ENCODE data around the gene ASTN2. TPM values are rescaled to one million over a fixed set of nuclear protein-coding genes. Genes with fewer than 3 reads are reported as not detected.

The ASTN2 gene
- total and polyA plus RNA-seq, 2 experiments from 2014 or later: 5.8 to 7.5 TPM

GRCh38 chr9:116656501-116656971 is 758.3 kb downstream of the ASTN2 start:
- in situ Hi-C loops (cut with MboI): no loop called here
- H3K4me2 ChIP-seq (ENCODE audit: unreplicated experiment): peak overlapping the region; percentile 11
- H3K9ac ChIP-seq: peak overlapping the region; percentile 46
- no peaks in the 10 kb centered on the region for H4K20me1 ChIP-seq (ENCODE audit: insufficient read depth)
- H2AFZ ChIP-seq: peak overlapping the region; percentile 77
- H3K9me2 ChIP-seq (ENCODE audit: insufficient read depth): no peaks in the 10 kb centered on the region
- peaks cover 39% of the 10 kb centered on the region for H3K4me1 ChIP-seq (ENCODE audit: insufficient read depth)
- peak; percentile 43 for DNase-seq
- H3F3A ChIP-seq (ENCODE audit: insufficient read depth): peaks cover 26% of the 10 kb centered on the region
- 15 to 16% methylated on average over 5 of the region's 5 CpGs for WGBS, 2 experiments (ENCODE audit: low coverage in 1 of 2, low lambda C conversion rate in 2 of 2, missing lambda C conversion rate in 2 of 2)
- no peaks in the 10 kb centered on the region for H3K9me3 ChIP-seq (ENCODE audit: low read depth)
- no peaks in the 10 kb centered on the region for H3K79me2 ChIP-seq (ENCODE audit: insufficient read depth)
- H3K27me3 ChIP-seq (replicated peaks; ENCODE audit: insufficient read depth): no peaks in the 10 kb centered on the region
- 0 out of 2 replicates have a peak overlapping the region, but pooled peaks have one; percentile 1 for H3K4me3 ChIP-seq
- no peak for TF ChIP-seq EZH2 (IDR thresholded peaks at IDR 0.05; ENCODE audit: insufficient read depth, poor library complexity, severe bottlenecking)
- no peak for TF ChIP-seq EZH2phosphoT487 (IDR thresholded peaks at IDR 0.05; ENCODE audit: insufficient read depth, low read depth)
- H3K27ac ChIP-seq: peak overlapping the region; percentile 59
- H3K36me3 ChIP-seq (ENCODE audit: low read depth): no peaks in the 10 kb centered on the region

DNA sequence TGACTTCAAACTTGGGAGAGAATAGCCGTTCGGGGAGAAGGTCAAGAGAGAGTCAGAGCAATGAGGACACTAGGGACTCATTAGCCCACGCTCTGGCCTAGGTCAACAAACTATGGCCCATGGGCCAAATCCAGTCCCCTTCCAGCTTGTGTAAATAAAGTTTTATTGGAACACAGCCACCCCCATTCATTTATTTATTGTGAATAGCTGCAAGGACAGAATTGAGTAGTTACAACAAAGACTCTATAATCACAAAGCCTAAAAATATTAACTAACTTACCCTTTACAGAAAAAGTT is 760.9 kb downstream of the ASTN2 start:
- Histone ChIP-seq H3F3A (ENCODE audit: insufficient read depth) (peaks cover 26% of the 10 kb centered on the region), H3K4me1 (ENCODE audit: insufficient read depth) (peaks cover 27% of the 10 kb centered on the region), H3K4me2 (ENCODE audit: unreplicated experiment) (no peak overlapping the region), H3K79me2 (ENCODE audit: insufficient read depth) (no peaks in the 10 kb centered on the region), H4K20me1 (ENCODE audit: insufficient read depth) (no peaks in the 10 kb centered on the region), H3K27ac (no peak overlapping the region), H3K4me3 (no peak overlapping the region), H3K27me3 (replicated peaks; ENCODE audit: insufficient read depth) (no peaks in the 10 kb centered on the region), H2AFZ (no peak overlapping the region; the same call in 1 of the 2 replicates), H3K9ac (no peak overlapping the region), H3K9me3 (ENCODE audit: low read depth) (no peaks in the 10 kb centered on the region), H3K36me3 (ENCODE audit: low read depth) (no peaks in the 10 kb centered on the region), H3K9me2 (ENCODE audit: insufficient read depth) (no peaks in the 10 kb centered on the region)
- in situ Hi-C loops (cut with MboI): no loop called here
- TF ChIP-seq EZH2 (IDR thresholded peaks at IDR 0.05; ENCODE audit: insufficient read depth, poor library complexity, severe bottlenecking) (no peak), EZH2phosphoT487 (IDR thresholded peaks at IDR 0.05; ENCODE audit: insufficient read depth, low read depth) (no peak)
- WGBS, 2 experiments (ENCODE audit: low coverage in 1 of 2, low lambda C conversion rate in 2 of 2, missing lambda C conversion rate in 2 of 2): 51 to 55% methylated on average over 3 of the region's 3 CpGs
- DNase-seq: no peak

- in situ Hi-C loops (cut with MboI): no loop called here
- no peak for DNase-seq
- H3K36me3 ChIP-seq (ENCODE audit: low read depth): no peaks in the 10 kb centered on the region
- peaks cover 26% of the 10 kb centered on the region for H3F3A ChIP-seq (ENCODE audit: insufficient read depth)
- H4K20me1 ChIP-seq (ENCODE audit: insufficient read depth): no peaks in the 10 kb centered on the region
- no peak overlapping the region; the same call in 1 of the 2 replicates for H2AFZ ChIP-seq
- no peaks in the 10 kb centered on the region for H3K9me2 ChIP-seq (ENCODE audit: insufficient read depth)
- TF ChIP-seq EZH2 (IDR thresholded peaks at IDR 0.05; ENCODE audit: insufficient read depth, poor library complexity, severe bottlenecking) (no peak), EZH2phosphoT487 (IDR thresholded peaks at IDR 0.05; ENCODE audit: insufficient read depth, low read depth) (no peak)
- H3K4me1 ChIP-seq (ENCODE audit: insufficient read depth): peaks cover 27% of the 10 kb centered on the region
- no peak overlapping the region for H3K4me2 ChIP-seq (ENCODE audit: unreplicated experiment)
- H3K9ac ChIP-seq: no peak overlapping the region
- no peaks in the 10 kb centered on the region for H3K9me3 ChIP-seq (ENCODE audit: low read depth)
- no peak overlapping the region for H3K4me3 ChIP-seq
- H3K27me3 ChIP-seq (replicated peaks; ENCODE audit: insufficient read depth): no peaks in the 10 kb centered on the region
- WGBS, 2 experiments (ENCODE audit: low coverage in 1 of 2, low lambda C conversion rate in 2 of 2, missing lambda C conversion rate in 2 of 2): 50 to 53% methylated on average over 7 of the region's 7 CpGs
- H3K79me2 ChIP-seq (ENCODE audit: insufficient read depth): no peaks in the 10 kb centered on the region
- H3K27ac ChIP-seq: no peak overlapping the region
These were observed 761.4 kb downstream of the ASTN2 start for GRCh38 chr9:116653348-116654058.

DNA sequence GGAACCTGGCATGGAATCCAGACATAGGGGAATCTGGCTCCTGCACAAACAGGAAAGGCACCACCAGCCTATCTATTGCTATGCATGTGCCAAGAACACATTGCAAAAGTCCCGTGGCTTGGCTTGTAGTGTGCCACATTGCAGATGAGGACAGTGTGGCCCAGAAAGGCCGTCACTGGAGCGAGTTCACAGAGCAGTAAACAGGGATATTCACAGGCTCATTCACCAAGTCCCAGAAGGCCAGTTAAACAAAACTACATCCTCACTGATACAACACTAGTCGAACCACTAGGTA is 767.4 kb downstream of the ASTN2 start:
- Histone ChIP-seq H4K20me1 (ENCODE audit: insufficient read depth) (no peaks in the 10 kb centered on the region), H2AFZ (no peak overlapping the region), H3F3A (ENCODE audit: insufficient read depth) (peaks cover 13% of the 10 kb centered on the region; the same call in 1 of the 2 replicates), H3K4me2 (ENCODE audit: unreplicated experiment) (no peak overlapping the region), H3K9me2 (ENCODE audit: insufficient read depth) (no peaks in the 10 kb centered on the region), H3K27me3 (replicated peaks; ENCODE audit: insufficient read depth) (no peaks in the 10 kb centered on the region), H3K4me3 (no peak overlapping the region), H3K9ac (no peak overlapping the region), H3K36me3 (ENCODE audit: low read depth) (no peaks in the 10 kb centered on the region), H3K9me3 (ENCODE audit: low read depth) (no peaks in the 10 kb centered on the region), H3K27ac (no peak overlapping the region), H3K79me2 (ENCODE audit: insufficient read depth) (no peaks in the 10 kb centered on the region), H3K4me1 (ENCODE audit: insufficient read depth) (peaks cover 24% of the 10 kb centered on the region)
- in situ Hi-C loops (cut with MboI): loop anchor here (5.0 kb wide), 1 partner anchor 65 kb away; no protein-coding TSS in a partner anchor
- no peak for TF ChIP-seq EZH2 (IDR thresholded peaks at IDR 0.05; ENCODE audit: insufficient read depth, poor library complexity, severe bottlenecking)
- TF ChIP-seq EZH2phosphoT487 (IDR thresholded peaks at IDR 0.05; ENCODE audit: insufficient read depth, low read depth): no peak
- WGBS, 2 experiments (ENCODE audit: low coverage in 1 of 2, low lambda C conversion rate in 2 of 2, missing lambda C conversion rate in 2 of 2): 30 to 31% methylated on average over 4 of the region's 4 CpGs
- no peak for DNase-seq

Data from GM23248 (cell line).